ENCODE results near the gene PYCR2.

The PYCR2 gene

DNA sequence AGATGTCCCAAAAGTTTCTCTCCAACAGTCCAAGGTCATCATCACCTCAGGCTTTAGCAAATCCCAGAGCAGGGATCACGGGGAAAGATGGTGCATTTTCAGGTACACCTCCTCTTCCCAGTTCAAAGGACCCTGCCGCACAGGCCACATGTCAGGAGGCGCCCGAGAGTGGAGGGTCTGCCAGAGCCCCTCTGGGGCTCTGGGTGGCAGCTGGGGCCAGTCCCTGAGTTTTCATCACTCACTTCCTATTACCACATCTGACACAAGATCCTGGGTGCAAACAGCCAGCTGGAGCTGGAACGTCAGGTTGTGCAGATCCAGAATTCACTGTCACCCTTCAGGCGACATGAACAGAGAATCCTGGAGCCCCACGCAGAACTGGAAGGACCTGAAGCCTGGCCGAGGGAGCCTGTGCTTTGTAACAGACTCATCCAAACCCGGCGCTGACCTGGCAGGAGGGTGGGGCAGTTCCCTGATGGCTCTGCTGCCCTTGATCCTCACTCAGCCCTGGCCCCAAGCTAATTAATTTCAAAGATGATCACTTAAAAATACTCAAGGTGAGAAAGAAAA is 50.7 kb downstream of the PYCR2 start:
- DNase-seq, result no peak

DNA sequence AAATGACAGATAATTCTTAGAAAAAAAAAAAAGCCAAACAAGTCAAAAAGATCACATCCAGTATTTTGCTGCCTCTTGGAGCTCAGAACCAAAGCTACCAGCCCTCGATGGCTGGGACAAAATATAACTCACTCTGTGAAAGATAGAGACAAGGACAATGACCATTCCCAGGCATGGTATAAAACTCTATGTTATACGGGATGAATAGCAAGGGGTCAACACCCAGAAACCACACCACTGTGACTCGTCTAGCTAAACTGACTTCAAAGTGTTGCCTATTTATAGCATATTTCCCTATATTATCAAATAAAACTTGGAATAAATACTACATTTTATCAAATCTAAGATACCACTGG is 52.0 kb downstream of the PYCR2 start:
- no peak for DNase-seq

DNA sequence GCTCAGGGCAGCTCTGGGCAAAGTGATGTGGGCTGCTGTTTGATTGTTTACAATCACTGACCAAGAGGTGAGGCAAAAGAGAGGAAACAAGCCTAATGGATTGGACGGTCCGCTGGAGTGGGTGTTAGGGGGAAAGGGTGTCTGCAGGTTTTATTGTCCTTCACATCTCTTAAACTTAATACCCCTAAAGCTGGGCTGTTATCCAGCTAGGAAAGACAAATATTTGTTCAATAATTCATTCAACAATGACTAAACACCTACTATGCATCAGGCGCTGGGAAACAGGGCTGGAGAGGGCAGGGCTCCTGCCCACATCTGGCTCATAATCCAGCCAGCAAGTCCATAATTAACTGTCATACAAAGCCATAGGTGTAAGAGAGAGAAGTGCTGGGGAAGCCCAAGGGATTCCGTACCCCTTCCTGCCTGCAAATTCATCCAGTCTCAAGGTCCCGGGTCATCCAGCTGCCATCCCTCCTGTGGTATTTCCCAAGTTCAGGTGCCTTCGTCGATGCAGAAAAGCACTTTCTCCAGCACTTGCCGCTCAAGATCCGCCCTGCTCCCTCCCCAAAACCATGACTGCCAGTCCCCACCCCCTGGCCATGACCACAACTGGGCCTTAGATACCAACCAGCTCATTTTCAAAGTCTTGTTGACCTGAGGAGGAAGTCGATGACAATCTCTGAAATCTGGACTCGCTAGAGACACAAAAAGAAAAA is 52.5 kb downstream of the PYCR2 start:
- no peak for DNase-seq

DNA sequence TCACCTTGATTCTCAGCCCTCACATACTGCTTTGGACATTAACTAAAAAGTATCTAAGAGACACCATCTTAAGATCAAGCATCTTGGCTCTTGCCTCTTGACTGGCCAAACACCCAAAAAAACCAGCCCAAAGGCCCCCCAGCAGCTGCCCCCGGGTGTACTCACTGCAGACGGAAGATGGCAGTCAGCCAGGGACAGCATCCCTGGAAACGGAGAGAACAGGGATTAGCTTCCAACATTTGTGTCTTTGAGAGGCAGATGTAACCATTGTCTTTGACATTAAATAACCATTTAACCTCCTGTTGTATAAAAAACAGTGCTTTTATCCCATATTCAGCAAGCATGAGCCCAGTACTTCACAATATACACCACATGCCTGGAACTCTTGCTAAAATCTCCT is 53.1 kb downstream of the PYCR2 start:
- no peak for DNase-seq
